ENCODE results near the gene NYAP1. TPM values are rescaled to one million over a fixed set of nuclear protein-coding genes. Genes with fewer than 3 reads are reported as not detected.
"Not testable (repeated sequence)": the region's sequence is repeated elsewhere in the genome, so short reads cannot be mapped to it uniquely, and the experiment has no call there.

Gene NYAP1
- total and polyA plus RNA-seq, 2 experiments from 2014 or later = 0.68 to 1.6 TPM

- H3K27me3 ChIP-seq = no peaks in the 10 kb centered on the region
- TF ChIP-seq EZH2 (IDR thresholded peaks at IDR 0.05; ENCODE audit: borderline replicate concordance) (no peak), EZH2phosphoT487 (IDR thresholded peaks at IDR 0.05; ENCODE audit: low read depth, severe bottlenecking, unreplicated experiment) (no peak), CTCF (IDR thresholded peaks at IDR 0.05; ENCODE audit: poor library complexity) (no peak)
- peak within 1 kb of the TSS; percentile 88 for H3K4me2 ChIP-seq
- no peaks in the 10 kb centered on the region for H3K36me3 ChIP-seq (replicated peaks; ENCODE audit: insufficient read depth, low read depth)
- peak; percentile 100 for DNase-seq (ENCODE audit: low spot score)
- H3K4me1 ChIP-seq (ENCODE audit: insufficient read depth) = peaks cover 2% of the 10 kb centered on the region
- H3K9me3 ChIP-seq (ENCODE audit: low read depth) = no peaks in the 10 kb centered on the region
- H2AFZ ChIP-seq = peak within 1 kb of the TSS; percentile 0
- H3K9me2 ChIP-seq (replicated peaks; ENCODE audit: insufficient read depth) = no peaks in the 10 kb centered on the region
- no peaks in the 10 kb centered on the region for H4K20me1 ChIP-seq (ENCODE audit: insufficient read depth, poor library complexity, severe bottlenecking)
- H3K4me3 ChIP-seq = peak within 1 kb of the TSS; percentile 9
- WGBS (ENCODE audit: low lambda C conversion rate, missing lambda C conversion rate) = 1% methylated on average over 54 of the region's 60 CpGs
- peaks cover 36% of the 10 kb centered on the region for H3K79me2 ChIP-seq
- peak within 1 kb of the TSS; percentile 10 for H3K27ac ChIP-seq
These were observed 55.1 kb downstream of the NYAP1 start, which contains the start of gene AGFG2 for GRCh38 chr7:100538654-100539435. TSS of gene AGFG2 (plus strand) at chr7:100539203. CDS start at chr7:100539347, 144 bp downstream.

GRCh38 chr7:100539436-100540006, 55.8 kb downstream of the NYAP1 start:
- peak overlapping the region; percentile 9 for H3K4me3 ChIP-seq
- peak overlapping the region; percentile 1 for H3K27ac ChIP-seq
- peaks cover 9% of the 10 kb centered on the region for H3K4me1 ChIP-seq (ENCODE audit: insufficient read depth)
- WGBS (ENCODE audit: low lambda C conversion rate, missing lambda C conversion rate) = 1% methylated on average over 13 of the region's 44 CpGs
- H3K9me2 ChIP-seq (replicated peaks; ENCODE audit: insufficient read depth) = no peaks in the 10 kb centered on the region
- H3K36me3 ChIP-seq (replicated peaks; ENCODE audit: insufficient read depth, low read depth) = no peaks in the 10 kb centered on the region
- peaks cover 40% of the 10 kb centered on the region for H3K79me2 ChIP-seq
- TF ChIP-seq CTCF (IDR thresholded peaks at IDR 0.05; ENCODE audit: poor library complexity) (no peak), EZH2 (IDR thresholded peaks at IDR 0.05; ENCODE audit: borderline replicate concordance) (no peak), EZH2phosphoT487 (IDR thresholded peaks at IDR 0.05; ENCODE audit: low read depth, severe bottlenecking, unreplicated experiment) (no peak)
- H3K9me3 ChIP-seq (ENCODE audit: low read depth) = no peaks in the 10 kb centered on the region
- no peaks in the 10 kb centered on the region for H4K20me1 ChIP-seq (ENCODE audit: insufficient read depth, poor library complexity, severe bottlenecking)
- no peak overlapping the region for H2AFZ ChIP-seq
- H3K27me3 ChIP-seq = no peaks in the 10 kb centered on the region
- H3K4me2 ChIP-seq = peak overlapping the region; percentile 88
- DNase-seq (ENCODE audit: low spot score) = no peak

GRCh38 chr7:100540073-100540723, 56.5 kb downstream of the NYAP1 start:
- 36% methylated on average over 6 of the region's 6 CpGs for WGBS (ENCODE audit: low lambda C conversion rate, missing lambda C conversion rate)
- Histone ChIP-seq H4K20me1 (ENCODE audit: insufficient read depth, poor library complexity, severe bottlenecking) (no peaks in the 10 kb centered on the region), H3K4me3 (peak overlapping the region; percentile 9), H3K79me2 (peaks cover 40% of the 10 kb centered on the region), H2AFZ (no peak overlapping the region), H3K36me3 (replicated peaks; ENCODE audit: insufficient read depth, low read depth) (no peaks in the 10 kb centered on the region), H3K4me2 (peak overlapping the region; percentile 88), H3K4me1 (ENCODE audit: insufficient read depth) (peaks cover 16% of the 10 kb centered on the region), H3K9me2 (replicated peaks; ENCODE audit: insufficient read depth) (no peaks in the 10 kb centered on the region), H3K9me3 (ENCODE audit: low read depth) (no peaks in the 10 kb centered on the region), H3K27me3 (no peaks in the 10 kb centered on the region), H3K27ac (peak overlapping the region; percentile 1)
- no peak for TF ChIP-seq EZH2phosphoT487 (IDR thresholded peaks at IDR 0.05; ENCODE audit: low read depth, severe bottlenecking, unreplicated experiment)
- no peak for TF ChIP-seq CTCF (IDR thresholded peaks at IDR 0.05; ENCODE audit: poor library complexity)
- no peak for TF ChIP-seq EZH2 (IDR thresholded peaks at IDR 0.05; ENCODE audit: borderline replicate concordance)
- peak; percentile 80 for DNase-seq (ENCODE audit: low spot score)

- peaks cover 40% of the 10 kb centered on the region for H3K79me2 ChIP-seq
These were observed 57.6 kb downstream of the NYAP1 start for GRCh38 chr7:100541309-100541708.

More at GRCh38 chr7:100541309-100541708, 57.6 kb downstream of the NYAP1 start:
- not testable (repeated sequence) for H3K9me2 ChIP-seq (replicated peaks; ENCODE audit: insufficient read depth); H3K9me3 ChIP-seq (ENCODE audit: low read depth); H3K27me3 ChIP-seq; H3K4me3 ChIP-seq; H4K20me1 ChIP-seq (ENCODE audit: insufficient read depth, poor library complexity, severe bottlenecking); DNase-seq (ENCODE audit: low spot score); H3K36me3 ChIP-seq (replicated peaks; ENCODE audit: insufficient read depth, low read depth); H2AFZ ChIP-seq; H3K27ac ChIP-seq
- H3K4me2 ChIP-seq = peak overlapping the region; percentile 88
- peaks cover 27% of the 10 kb centered on the region for H3K4me1 ChIP-seq (ENCODE audit: insufficient read depth)
- WGBS (ENCODE audit: low lambda C conversion rate, missing lambda C conversion rate) = 83% methylated on average over 7 of the region's 7 CpGs
